ENCODE data around the gene LRRC46. TPM values are rescaled to one million over a fixed set of nuclear protein-coding genes. Genes with fewer than 3 reads are reported as not detected.

The LRRC46 gene
- total and polyA plus RNA-seq, 2 of the 13 experiments (the other 11 are each of a cell fraction or from before 2014, with no cell fraction given) = 0.09 TPM

- TF ChIP-seq GPBP1L1 (CRISPR knock-in tag; IDR thresholded peaks at IDR 0.05) (no peak), FOXO4 (CRISPR knock-in tag; conservative IDR thresholded peaks at IDR 0.05) (no peak), ZNF577 (CRISPR knock-in tag; IDR thresholded peaks at IDR 0.05; ENCODE audit: borderline replicate concordance, low read depth) (no peak), HBP1 (CRISPR knock-in tag; IDR thresholded peaks at IDR 0.05; ENCODE audit: low read depth) (no peak; the same call in 1 of the 2 replicates), TAF1 (CRISPR knock-in tag; IDR thresholded peaks at IDR 0.05) (peak; percentile 96), ZBTB26 (CRISPR knock-in tag; IDR thresholded peaks at IDR 0.05; ENCODE audit: borderline replicate concordance) (peak; percentile 73; the same call in 1 of the 2 replicates), SPEN (CRISPR knock-in tag; IDR thresholded peaks at IDR 0.05; ENCODE audit: low read depth) (peak; percentile 98), EZH2 (conservative IDR thresholded peaks at IDR 0.05; ENCODE audit: low read depth, low read length) (no peak), CTCF (CRISPR knock-in tag; IDR thresholded peaks at IDR 0.05) (peak; percentile 59), ZNF343 (CRISPR knock-in tag; IDR thresholded peaks at IDR 0.05) (no peak; the same call in 1 of the 2 replicates), NR2F1 (CRISPR knock-in tag; IDR thresholded peaks at IDR 0.05) (no peak), PCBP1 (IDR thresholded peaks at IDR 0.05; ENCODE audit: borderline replicate concordance, low read depth, low read length) (0 out of 2 replicates have a peak, but pooled peaks have one; percentile 66), ZFAT (CRISPR knock-in tag; conservative IDR thresholded peaks at IDR 0.05) (no peak), ZNF747 (CRISPR knock-in tag; IDR thresholded peaks at IDR 0.05; ENCODE audit: borderline replicate concordance) (no peak; the same call in 1 of the 2 replicates), RFX5 (IDR thresholded peaks at IDR 0.05; ENCODE audit: low read depth, low read length) (no peak), HOXA7 (CRISPR knock-in tag; IDR thresholded peaks at IDR 0.05) (no peak; the same call in 1 of the 2 replicates), PRPF4 (IDR thresholded peaks at IDR 0.05; ENCODE audit: low read depth, low read length, poor library complexity, severe bottlenecking) (no peak), ZNF432 (CRISPR knock-in tag; IDR thresholded peaks at IDR 0.05; ENCODE audit: borderline replicate concordance) (no peak), MXD1 (CRISPR knock-in tag; IDR thresholded peaks at IDR 0.05) (peak; percentile 72; the same call in 1 of the 2 replicates), ZNF552 (CRISPR knock-in tag; IDR thresholded peaks at IDR 0.05; ENCODE audit: borderline replicate concordance) (0 out of 2 replicates have a peak, but pooled peaks have one; percentile 65)
Observed at GRCh38 chr17:47831003-47831933, at the start of gene LRRC46, which contains the start of gene MRPL10 (continued).

Measured in HepG2 (cell line).